ENCODE results near the gene TKTL1.

DNA sequence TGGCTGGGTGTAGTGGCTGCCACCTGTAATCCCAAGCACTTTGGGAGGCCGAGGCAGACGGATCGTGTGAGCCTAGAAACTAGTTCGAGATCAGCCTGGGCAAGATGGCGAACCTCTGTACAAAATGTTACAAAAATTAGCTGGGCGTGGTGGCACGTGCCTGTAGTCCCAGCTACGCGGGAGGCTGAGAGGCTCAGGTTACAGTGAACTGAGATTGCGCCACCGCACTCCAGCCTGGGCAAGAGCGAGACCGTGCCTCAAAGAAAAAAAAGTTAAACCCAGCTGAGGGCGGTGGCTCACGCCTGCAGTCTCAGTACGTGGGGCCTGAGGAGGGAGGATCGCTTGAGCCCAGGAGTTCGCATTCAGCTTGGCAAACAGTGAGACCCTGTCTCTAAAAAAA lies 1.1 kb downstream of the TKTL1 start:
- TF ChIP-seq TAF1 (IDR thresholded peaks at IDR 0.05; ENCODE audit: low read depth, low read length) (no peak), CTCF (IDR thresholded peaks at IDR 0.05; ENCODE audit: control extremely low read depth in 1 of 3, insufficient read depth in 1 of 3, low read depth in 1 of 3, low read length in 3 of 3) (no peak), YY1 (IDR thresholded peaks at IDR 0.05; ENCODE audit: low read depth, low read length) (no peak), SIX5 (IDR thresholded peaks at IDR 0.05; ENCODE audit: low read depth, low read length) (no peak), POLR2AphosphoS5 (IDR thresholded peaks at IDR 0.05; ENCODE audit: low read depth, low read length) (no peak), SIN3A (conservative IDR thresholded peaks at IDR 0.05 in 1 of 2, IDR thresholded peaks at IDR 0.05 in 1 of 2; ENCODE audit: low read depth in 1 of 2, low read length in 2 of 2) (no peak), CBX8 (IDR thresholded peaks at IDR 0.05; ENCODE audit: borderline replicate concordance, low read depth, low read length) (no peak), CTBP2 (IDR thresholded peaks at IDR 0.05; ENCODE audit: borderline replicate concordance, insufficient read depth, insufficient read length, low read length) (no peak), CEBPB (IDR thresholded peaks at IDR 0.05; ENCODE audit: low read depth, low read length) (no peak), SP2 (IDR thresholded peaks at IDR 0.05; ENCODE audit: low read length) (no peak), RFX5 (IDR thresholded peaks at IDR 0.05; ENCODE audit: borderline replicate concordance, low read depth, low read length) (no peak), TEAD4 (IDR thresholded peaks at IDR 0.05; ENCODE audit: low read depth, low read length) (no peak)
